GM23338 (cell line): ENCODE measurements around the gene INPP1. TPM values are rescaled to one million over a fixed set of nuclear protein-coding genes. Genes with fewer than 3 reads are reported as not detected.

Experiments used
- ATAC-seq: fragments of 200-7000 bp; cut with Tn5 transposase; 3 replicates; pipeline ENCODE4 v1.9.1; 2020
- DNase-seq: peaks from one replicate; pipeline ENCODE4 v3.0.0-alpha.2; 2015; ENCODE audit warnings: low spot score
- H2AFZ ChIP-seq: fragments of 200-600 bp; sonication (generic); 2 replicates; pipeline ENCODE4 v1.8.0; 2016; ENCODE audit warnings: antibody characterized with exemption, mild to moderate bottlenecking, moderate library complexity
- H3F3A ChIP-seq: fragments of 200-600 bp; sonication (generic); replicated peaks from 2 replicates; pipeline ENCODE4 v1.8.0; 2017; ENCODE audit warnings: antibody characterized with exemption, mixed run types, low read depth
- H3K27ac ChIP-seq: fragments of 200-600 bp; sonication (generic); 2 replicates; pipeline ENCODE4 v1.6.1; 2016; ENCODE audit warnings: low read depth
- H3K27me3 ChIP-seq: fragments of 200-600 bp; sonication (generic); 2 replicates; pipeline ENCODE4 v1.8.0; 2016; ENCODE audit warnings: mild to moderate bottlenecking, mixed run types, moderate library complexity; ENCODE audit not compliant: insufficient read depth
- H3K36me3 ChIP-seq: fragments of 200-600 bp; sonication (generic); 2 replicates; pipeline ENCODE4 v1.8.0; 2016; ENCODE audit warnings: mild to moderate bottlenecking; ENCODE audit not compliant: insufficient read depth
- H3K4me1 ChIP-seq: fragments of 200-600 bp; sonication (generic); 2 replicates; pipeline ENCODE4 v1.8.0; 2016; ENCODE audit warnings: mild to moderate bottlenecking, moderate library complexity; ENCODE audit not compliant: insufficient read depth
- H3K4me2 ChIP-seq: fragments of 200-600 bp; sonication (generic); 2 replicates; pipeline ENCODE4 v1.7.1; 2017; ENCODE audit warnings: mixed run types
- H3K4me3 ChIP-seq: fragments of 200-600 bp; sonication (generic); 2 replicates; pipeline ENCODE4 v1.6.1; 2016; ENCODE audit warnings: mixed run types
- H3K79me2 ChIP-seq: fragments of 200-600 bp; sonication (generic); replicated peaks from 2 replicates; pipeline ENCODE4 v1.8.0; 2017; ENCODE audit warnings: mild to moderate bottlenecking; ENCODE audit not compliant: insufficient read depth
- H3K9me2 ChIP-seq: fragments of 200-600 bp; sonication (generic); 2 replicates; pipeline ENCODE4 v1.8.0; 2017; ENCODE audit not compliant: insufficient read depth
- H4K20me1 ChIP-seq: fragments of 200-600 bp; sonication (generic); replicated peaks from 2 replicates; pipeline ENCODE4 v1.8.0; 2017; ENCODE audit warnings: mild to moderate bottlenecking; ENCODE audit not compliant: insufficient read depth
- H3K27ac Mint-ChIP-seq: 2 replicates; pipeline ENCODE4 v1.8.0; 2020; ENCODE audit warnings: inconsistent platforms, mild to moderate bottlenecking, moderate library complexity, mixed read lengths
- H3K27me3 Mint-ChIP-seq: 3 replicates; pipeline ENCODE4 v1.8.0; 2022; ENCODE audit warnings: low read depth, mild to moderate bottlenecking, moderate library complexity, mixed read lengths, inconsistent platforms; ENCODE audit not compliant: insufficient read depth, poor library complexity
- H3K36me3 Mint-ChIP-seq: 3 replicates; pipeline ENCODE4 v1.8.0; 2021; ENCODE audit warnings: low read depth, mild to moderate bottlenecking, inconsistent platforms, moderate library complexity, mixed read lengths
- H3K4me1 Mint-ChIP-seq: 3 replicates; pipeline ENCODE4 v1.8.0; 2020; ENCODE audit warnings: mild to moderate bottlenecking, inconsistent platforms, mixed read lengths
- H3K4me3 Mint-ChIP-seq: 3 replicates; pipeline ENCODE4 v1.8.0; 2021; ENCODE audit warnings: moderate library complexity, mild to moderate bottlenecking, inconsistent platforms, mixed read lengths
- H3K9me3 Mint-ChIP-seq: 3 replicates; pipeline ENCODE4 v1.8.0; 2020; ENCODE audit warnings: moderate library complexity, mild to moderate bottlenecking, inconsistent platforms, mixed read lengths
- CREB1 ChIP-seq: fragments of 250-450 bp; sonication (Bioruptor Pico); IDR thresholded peaks from 2 replicates; pipeline ENCODE4 v1.5.0; 2020; ENCODE audit warnings: low read depth, mild to moderate bottlenecking, moderate library complexity
- CTCF ChIP-seq, 2 experiments: fragments of 200-600 bp in 1 of 2; sonication (generic) in 1 of 2; conservative IDR thresholded peaks; 2 replicates each; pipeline versions ENCODE4 v1.5.1 to v1.6.1; 2016 to 2017; ENCODE audit warnings: antibody characterized with exemption in 2 of 2, low read depth in 2 of 2, mild to moderate bottlenecking in 2 of 2, moderate library complexity in 1 of 2
- ZNF114 ChIP-seq: fragments of 250-450 bp; sonication (Bioruptor Pico); IDR thresholded peaks from 2 replicates; pipeline ENCODE4 v1.5.0; 2020; ENCODE audit warnings: mild to moderate bottlenecking, moderate library complexity
- ZNF331 ChIP-seq: fragments of 250-450 bp; sonication (Bioruptor Pico); IDR thresholded peaks from 2 replicates; pipeline ENCODE4 v1.5.0; 2020; ENCODE audit warnings: low read depth, mild to moderate bottlenecking, moderate library complexity
- ZNF462 ChIP-seq: fragments of 250-450 bp; sonication (Bioruptor Pico); IDR thresholded peaks from 2 replicates; pipeline ENCODE4 v1.5.0; 2020; ENCODE audit warnings: mild to moderate bottlenecking, moderate library complexity
- polyA plus RNA-seq: library from polyadenylated mRNA; unstranded; fragments of >200 nt; fragmentation: Nextera tagmentation; extraction: Ambion mirVana; gene quantifications from 2 replicates; pipeline ENCODE4 v1.2.1, GENCODE V29; 2016
- total RNA-seq: library from RNA; depleted of rRNA; stranded (reverse); fragments of >200 nt; shearing (Covaris generic); gene quantifications from 2 replicates; pipeline ENCODE4 v1.2.3, GENCODE V29; 2014

The INPP1 gene
- total and polyA plus RNA-seq, 2 experiments from 2014 or later, result 2.6 to 6.5 TPM

GRCh38 chr2:190333928-190334327 lies 9.5 kb upstream of the INPP1 start:
- Mint-ChIP-seq H3K27ac (peak overlapping the region; percentile 3; the same call in 1 of the 2 replicates), H3K4me1 (no peaks in the 10 kb centered on the region), H3K27me3 (no peaks in the 10 kb centered on the region), H3K36me3 (no peaks in the 10 kb centered on the region), H3K9me3 (no peaks in the 10 kb centered on the region), H3K4me3 (no peak overlapping the region)
- Histone ChIP-seq H3K4me2 (no peak overlapping the region), H3K27me3 (no peaks in the 10 kb centered on the region), H4K20me1 (no peaks in the 10 kb centered on the region), H3K27ac (no peak overlapping the region), H3K4me3 (no peak overlapping the region), H3K36me3 (no peaks in the 10 kb centered on the region), H3F3A (no peaks in the 10 kb centered on the region), H3K4me1 (no peaks in the 10 kb centered on the region), H3K9me2 (no peaks in the 10 kb centered on the region), H3K79me2 (no peaks in the 10 kb centered on the region), H2AFZ (no peak overlapping the region)
- ATAC-seq (no peak), DNase-seq (no peak)
- TF ChIP-seq ZNF331 (CRISPR knock-in tag), result no peak
- TF ChIP-seq ZNF114 (CRISPR knock-in tag), result no peak
- TF ChIP-seq ZNF462 (CRISPR knock-in tag), result no peak
- no peak for TF ChIP-seq CREB1 (CRISPR knock-in tag)
- no peak for TF ChIP-seq CTCF (conservative IDR thresholded peaks at IDR 0.05; ENCODE audit: low read depth in 2 of 2)
